ENCODE results near the gene HSD17B13. TPM values are rescaled to one million over a fixed set of nuclear protein-coding genes. Genes with fewer than 3 reads are reported as not detected.

Gene HSD17B13
- total RNA-seq, 2 donors from 2014 or later: 0.66 to 19.7 TPM

DNA sequence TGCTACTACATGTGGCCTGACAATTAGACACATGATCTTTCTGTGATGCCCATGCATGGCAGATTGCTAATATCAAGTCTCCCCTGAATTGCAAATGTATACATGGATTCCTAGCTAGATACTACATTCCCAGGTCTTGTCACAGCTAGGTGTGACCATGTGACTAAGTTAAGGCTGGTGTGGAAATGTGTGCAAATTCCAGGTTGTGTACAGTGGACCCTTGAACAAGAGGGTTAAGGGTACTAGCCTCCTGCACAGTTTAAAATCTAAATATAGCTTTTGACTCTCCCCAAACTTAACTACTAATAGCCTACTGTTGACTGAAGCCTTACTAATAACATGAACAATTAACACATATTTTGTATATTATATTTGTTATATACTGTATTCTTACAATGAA lies 48.4 kb downstream of the HSD17B13 start:
- no peak overlapping the region for H3K4me3 ChIP-seq
- H3K27ac ChIP-seq: no peak overlapping the region
- H3K9me3 ChIP-seq: no peaks in the 10 kb centered on the region
- ATAC-seq: no peak
- TF ChIP-seq, protein P1, sequence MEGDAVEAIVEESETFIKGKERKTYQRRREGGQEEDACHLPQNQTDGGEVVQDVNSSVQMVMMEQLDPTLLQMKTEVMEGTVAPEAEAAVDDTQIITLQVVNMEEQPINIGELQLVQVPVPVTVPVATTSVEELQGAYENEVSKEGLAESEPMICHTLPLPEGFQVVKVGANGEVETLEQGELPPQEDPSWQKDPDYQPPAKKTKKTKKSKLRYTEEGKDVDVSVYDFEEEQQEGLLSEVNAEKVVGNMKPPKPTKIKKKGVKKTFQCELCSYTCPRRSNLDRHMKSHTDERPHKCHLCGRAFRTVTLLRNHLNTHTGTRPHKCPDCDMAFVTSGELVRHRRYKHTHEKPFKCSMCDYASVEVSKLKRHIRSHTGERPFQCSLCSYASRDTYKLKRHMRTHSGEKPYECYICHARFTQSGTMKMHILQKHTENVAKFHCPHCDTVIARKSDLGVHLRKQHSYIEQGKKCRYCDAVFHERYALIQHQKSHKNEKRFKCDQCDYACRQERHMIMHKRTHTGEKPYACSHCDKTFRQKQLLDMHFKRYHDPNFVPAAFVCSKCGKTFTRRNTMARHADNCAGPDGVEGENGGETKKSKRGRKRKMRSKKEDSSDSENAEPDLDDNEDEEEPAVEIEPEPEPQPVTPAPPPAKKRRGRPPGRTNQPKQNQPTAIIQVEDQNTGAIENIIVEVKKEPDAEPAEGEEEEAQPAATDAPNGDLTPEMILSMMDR (IDR thresholded peaks at IDR 0.05): no peak
- no peak for TF ChIP-seq POLR2A (IDR thresholded peaks at IDR 0.05)
- intact Hi-C loops (cut with DNase I): no loop called here
- DNase-seq: no peak
- no peaks in the 10 kb centered on the region for H3K27me3 ChIP-seq
- no peaks in the 10 kb centered on the region for H3K36me3 ChIP-seq (replicated peaks in 1 of 2; ENCODE audit: insufficient read depth in 1 of 2, low read depth in 2 of 2)
- peaks cover 7% of the 10 kb centered on the region for H3K4me1 ChIP-seq

DNA sequence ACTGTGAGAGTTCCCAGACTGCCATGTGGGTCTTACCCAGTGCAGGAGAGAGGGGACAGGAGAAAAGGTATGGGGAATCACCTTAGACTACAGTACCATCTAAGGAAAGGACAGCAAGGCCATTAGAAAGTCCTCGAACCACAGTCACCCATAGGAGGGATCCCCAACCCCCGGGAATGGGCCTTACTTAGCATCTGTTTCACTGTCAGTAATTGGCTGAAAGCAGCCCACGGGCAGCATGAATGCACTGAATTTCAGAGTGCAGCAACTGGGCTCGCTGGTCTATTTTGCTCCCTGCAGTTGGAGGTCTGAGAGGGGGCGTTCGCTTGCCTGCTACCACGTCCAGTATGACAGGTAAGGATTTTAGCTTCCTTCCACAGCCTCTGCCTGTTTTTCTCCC lies 51.9 kb downstream of the HSD17B13 start:
- DNase-seq: no peak
- Histone ChIP-seq H3K9me3 (no peaks in the 10 kb centered on the region), H3K4me3 (no peak overlapping the region), H3K4me1 (no peaks in the 10 kb centered on the region), H3K27ac (no peak overlapping the region), H3K36me3 (replicated peaks in 1 of 2; ENCODE audit: insufficient read depth in 1 of 2, low read depth in 2 of 2) (no peaks in the 10 kb centered on the region), H3K27me3 (no peaks in the 10 kb centered on the region)
- TF ChIP-seq, protein P1 (IDR thresholded peaks at IDR 0.05): no peak
- no peak for TF ChIP-seq POLR2A (IDR thresholded peaks at IDR 0.05)
- WGBS, 2 donors: 80 to 82% methylated on average over 7 of the region's 7 CpGs
- intact Hi-C loops (cut with DNase I): no loop called here
- ATAC-seq: no peak

DNA sequence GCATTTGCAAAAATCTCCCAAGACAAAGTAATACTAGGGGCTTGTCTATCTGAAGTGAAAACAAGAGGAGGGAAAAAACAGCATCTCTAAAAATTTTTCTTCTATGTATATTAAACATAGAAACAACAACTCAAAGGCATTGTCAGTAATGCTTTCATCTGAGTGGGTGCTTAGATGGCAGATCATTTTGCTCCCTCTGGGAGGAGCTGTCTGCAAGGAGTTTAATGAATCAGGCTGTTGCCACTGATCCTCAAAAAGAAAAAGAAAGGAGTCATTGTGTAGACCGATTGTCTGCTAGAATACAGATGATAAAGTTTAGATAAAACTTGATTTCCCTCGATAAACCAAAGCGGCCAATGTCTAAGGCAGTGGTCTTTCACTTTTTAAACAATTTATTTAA lies 52.5 kb downstream of the HSD17B13 start:
- no peaks in the 10 kb centered on the region for H3K4me1 ChIP-seq
- no peaks in the 10 kb centered on the region for H3K9me3 ChIP-seq
- no peak overlapping the region for H3K27ac ChIP-seq
- peak; percentile 80 for ATAC-seq
- H3K36me3 ChIP-seq (replicated peaks in 1 of 2; ENCODE audit: insufficient read depth in 1 of 2, low read depth in 2 of 2): no peaks in the 10 kb centered on the region
- DNase-seq: peak; percentile 42 to 50 (median 42)
- no peak overlapping the region for H3K4me3 ChIP-seq
- intact Hi-C loops (cut with DNase I): no loop called here
- 13 to 14% methylated on average over 3 of the region's 3 CpGs for WGBS, 2 donors
- TF ChIP-seq, protein P1 (IDR thresholded peaks at IDR 0.05): peak in 6 of 7 experiments; percentile 42 to 79 (median 76)
- no peak for TF ChIP-seq POLR2A (IDR thresholded peaks at IDR 0.05)
- no peaks in the 10 kb centered on the region for H3K27me3 ChIP-seq

DNA sequence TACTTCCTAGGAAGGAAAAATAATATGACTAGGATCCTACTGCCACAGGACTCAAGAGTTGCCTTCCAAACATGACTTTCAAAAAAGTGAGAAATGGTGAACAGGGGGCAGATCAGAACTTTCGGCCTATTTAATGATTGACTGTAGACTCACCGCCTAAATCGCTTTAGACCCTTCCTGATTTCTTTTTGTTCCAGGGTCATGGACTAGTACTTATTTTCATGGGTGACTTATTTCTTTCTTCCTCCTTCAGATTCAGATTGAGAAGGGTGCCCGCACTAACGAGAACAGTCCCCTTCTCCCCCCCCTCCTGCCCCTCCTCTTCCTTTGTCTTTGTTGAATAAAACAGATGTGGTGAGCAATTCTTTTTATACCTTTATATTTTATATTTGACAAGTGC lies 54.3 kb downstream of the HSD17B13 start:
- intact Hi-C loops (cut with DNase I): no loop called here
- no peaks in the 10 kb centered on the region for H3K9me3 ChIP-seq
- ATAC-seq (no peak), DNase-seq (no peak)
- H3K4me3 ChIP-seq: no peak overlapping the region
- TF ChIP-seq, protein P1 (IDR thresholded peaks at IDR 0.05): no peak
- no peak for TF ChIP-seq POLR2A (IDR thresholded peaks at IDR 0.05)
- H3K27me3 ChIP-seq: no peaks in the 10 kb centered on the region
- 85 to 96% methylated on average over 5 of the region's 5 CpGs for WGBS, 2 donors
- H3K36me3 ChIP-seq (replicated peaks in 1 of 2; ENCODE audit: insufficient read depth in 1 of 2, low read depth in 2 of 2): no peaks in the 10 kb centered on the region
- H3K4me1 ChIP-seq: no peaks in the 10 kb centered on the region
- H3K27ac ChIP-seq: no peak overlapping the region

DNA sequence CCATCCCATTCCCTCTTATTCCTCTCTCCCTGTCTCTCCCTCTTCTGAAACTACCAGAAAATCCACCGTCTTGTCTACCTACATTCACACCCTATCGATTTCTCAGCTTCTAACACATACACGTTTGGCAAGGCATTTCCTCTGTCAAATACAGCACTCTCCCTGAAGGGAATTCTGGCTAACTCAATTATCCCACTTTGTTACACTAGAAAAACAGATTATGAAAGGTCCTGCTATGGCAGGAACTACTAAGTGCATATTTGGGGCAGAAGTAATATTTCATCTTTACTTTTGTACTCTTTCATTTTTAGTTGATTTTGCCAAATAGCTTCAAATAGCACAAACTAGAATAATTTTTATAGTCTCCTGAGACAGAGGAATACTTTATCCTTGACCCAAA lies 55.7 kb downstream of the HSD17B13 start:
- DNase-seq (no peak), ATAC-seq (no peak)
- WGBS, 2 donors: 38 to 47% methylated on average over 3 of the region's 3 CpGs
- intact Hi-C loops (cut with DNase I): no loop called here
- H3K9me3 ChIP-seq: no peaks in the 10 kb centered on the region
- no peak overlapping the region for H3K27ac ChIP-seq
- no peak for TF ChIP-seq POLR2A (IDR thresholded peaks at IDR 0.05)
- TF ChIP-seq, protein P1 (IDR thresholded peaks at IDR 0.05): no peak
- H3K36me3 ChIP-seq (replicated peaks in 1 of 2; ENCODE audit: insufficient read depth in 1 of 2, low read depth in 2 of 2): no peaks in the 10 kb centered on the region
- no peak overlapping the region for H3K4me3 ChIP-seq
- H3K27me3 ChIP-seq: no peaks in the 10 kb centered on the region
- no peaks in the 10 kb centered on the region for H3K4me1 ChIP-seq
